Measurements from ENCODE around the gene KCNK3. TPM values are rescaled to one million over a fixed set of nuclear protein-coding genes. Genes with fewer than 3 reads are reported as not detected.

Gene KCNK3
- total RNA-seq (2014; rRNA removed; shearing (Covaris generic)) (not detected in 2 replicates), total RNA-seq (2022) (not detected in 2 replicates), Bru-seq, nascent RNA (not detected), BruChase-seq, experiment 1, labeled RNA remaining after a 6-hour chase (not detected), BruChase-seq, experiment 2, labeled RNA remaining after a 2-hour chase (not detected)
- long read RNA-seq: 0 reads

GRCh38 chr2:26692279-26692896, at the start of gene KCNK3:
Gene KCNK3 (plus strand): TSS chr2:26692722. CDS start chr2:26692876, 154 bp downstream.
- no peaks in the 10 kb centered on the region for H3K79me2 ChIP-seq (ENCODE audit: insufficient read depth, low read depth, low read length)
- no peak within 1 kb of the TSS for H3K4me3 ChIP-seq (ENCODE audit: low read depth, low read length, poor library complexity, severe bottlenecking)
- no peaks in the 10 kb centered on the region for H3K9me2 ChIP-seq (ENCODE audit: insufficient read depth, low read length)
- no peaks in the 10 kb centered on the region for H4K20me1 ChIP-seq (ENCODE audit: insufficient read depth, low read length)
- H3K27ac ChIP-seq (ENCODE audit: low read depth, low read length, poor library complexity, severe bottlenecking): no peak within 1 kb of the TSS
- H3K4me1 ChIP-seq (ENCODE audit: insufficient read depth, low read length, poor library complexity, severe bottlenecking): no peaks in the 10 kb centered on the region
- no TSS peak for BruUV-seq (replicated peaks)
- intact Hi-C loops (cut with micrococcal nuclease; ENCODE audit: unreplicated experiment): no loop called here
- H3K9me3 ChIP-seq (ENCODE audit: low read length): no peaks in the 10 kb centered on the region
- H3K36me3 ChIP-seq (ENCODE audit: insufficient read depth, low read length): no peaks in the 10 kb centered on the region
- H3K4me2 ChIP-seq (ENCODE audit: low read length): no peak within 1 kb of the TSS
- ChIA-PET CTCF (ENCODE audit: unreplicated experiment) (no interaction called here), POLR2A (no interaction called here)
- DNase-seq (ENCODE audit: low spot score): no peak
- H2AFZ ChIP-seq (ENCODE audit: low read length): no peak within 1 kb of the TSS
- no peak for TF ChIP-seq CTCF (conservative IDR thresholded peaks at IDR 0.05; ENCODE audit: low read length)
- TF ChIP-seq EZH2phosphoT487 (IDR thresholded peaks at IDR 0.05; ENCODE audit: borderline replicate concordance, low read depth, low read length): no peak

GRCh38 chr2:26644188-26644835, 48.2 kb upstream of the KCNK3 start:
- Histone ChIP-seq H3K4me1 (ENCODE audit: insufficient read depth, low read length, poor library complexity, severe bottlenecking) (no peaks in the 10 kb centered on the region), H3K9me3 (ENCODE audit: low read length) (no peaks in the 10 kb centered on the region), H3K36me3 (ENCODE audit: insufficient read depth, low read length) (no peaks in the 10 kb centered on the region), H3K4me3 (ENCODE audit: low read depth, low read length, poor library complexity, severe bottlenecking) (no peak overlapping the region), H4K20me1 (ENCODE audit: insufficient read depth, low read length) (no peaks in the 10 kb centered on the region), H3K79me2 (ENCODE audit: insufficient read depth, low read depth, low read length) (no peaks in the 10 kb centered on the region), H3K9me2 (ENCODE audit: insufficient read depth, low read length) (no peaks in the 10 kb centered on the region), H3K4me2 (ENCODE audit: low read length) (no peak overlapping the region), H3K27ac (ENCODE audit: low read depth, low read length, poor library complexity, severe bottlenecking) (no peak overlapping the region), H2AFZ (ENCODE audit: low read length) (no peak overlapping the region)
- DNase-seq (ENCODE audit: low spot score): no peak
- TF ChIP-seq EZH2phosphoT487 (IDR thresholded peaks at IDR 0.05; ENCODE audit: borderline replicate concordance, low read depth, low read length) (no peak), CTCF (conservative IDR thresholded peaks at IDR 0.05; ENCODE audit: low read length) (no peak)
- intact Hi-C loops (cut with micrococcal nuclease; ENCODE audit: unreplicated experiment): no loop called here
- CTCF ChIA-PET (ENCODE audit: unreplicated experiment): no interaction called here
- BruUV-seq (replicated peaks): no TSS peak
- POLR2A ChIA-PET: no interaction called here

- no peaks in the 10 kb centered on the region for H3K9me2 ChIP-seq (ENCODE audit: insufficient read depth, low read length)
- no peak for DNase-seq (ENCODE audit: low spot score)
- intact Hi-C loops (cut with micrococcal nuclease; ENCODE audit: unreplicated experiment): no loop called here
- CTCF ChIA-PET (ENCODE audit: unreplicated experiment): no interaction called here
- H3K4me3 ChIP-seq (ENCODE audit: low read depth, low read length, poor library complexity, severe bottlenecking): no peak overlapping the region
- H3K79me2 ChIP-seq (ENCODE audit: insufficient read depth, low read depth, low read length): no peaks in the 10 kb centered on the region
- H3K27ac ChIP-seq (ENCODE audit: low read depth, low read length, poor library complexity, severe bottlenecking): no peak overlapping the region
- no TSS peak for BruUV-seq (replicated peaks)
- no peaks in the 10 kb centered on the region for H3K36me3 ChIP-seq (ENCODE audit: insufficient read depth, low read length)
- no peaks in the 10 kb centered on the region for H4K20me1 ChIP-seq (ENCODE audit: insufficient read depth, low read length)
- H3K4me1 ChIP-seq (ENCODE audit: insufficient read depth, low read length, poor library complexity, severe bottlenecking): no peaks in the 10 kb centered on the region
- no peaks in the 10 kb centered on the region for H3K9me3 ChIP-seq (ENCODE audit: low read length)
- TF ChIP-seq CTCF (conservative IDR thresholded peaks at IDR 0.05; ENCODE audit: low read length) (no peak), EZH2phosphoT487 (IDR thresholded peaks at IDR 0.05; ENCODE audit: borderline replicate concordance, low read depth, low read length) (no peak)
- H3K4me2 ChIP-seq (ENCODE audit: low read length): no peak overlapping the region
- POLR2A ChIA-PET: no interaction called here
- H2AFZ ChIP-seq (ENCODE audit: low read length): no peak overlapping the region
These were observed 46.8 kb upstream of the KCNK3 start for GRCh38 chr2:26645762-26646161.
